HCT116 (cell line): ENCODE results near the gene DLK1. TPM values are rescaled to one million over a fixed set of nuclear protein-coding genes. Genes with fewer than 3 reads are reported as not detected.

Experiments
- ATAC-seq: fragments of 200-7000 bp; cut with Tn5 transposase; 2 replicates; pipeline ENCODE4 v1.9.1; 2020; ENCODE audit warnings: mild to moderate bottlenecking, moderate library complexity
- BruUV-seq: library from RNA; stranded (reverse); fragments of 400-500 nt; replicated peaks from 2 replicates; lab custom pipeline; 2021; lab: Mats Ljungman, UMichigan
- CTCF ChIA-PET: fragments of 300-600 bp; sonication (Branson Sonifier 250); formaldehyde crosslinking; loops from one replicate; lab custom pipeline; 2021; ENCODE audit warnings: antibody characterized with exemption; lab: Charles Lee
- POLR2A ChIA-PET: fragments of 300-600, 350-600 bp; sonication (Branson Sonifier 250); formaldehyde crosslinking; loops from one replicate; lab custom pipeline; 2021; ENCODE audit warnings: antibody characterized with exemption; lab: Charles Lee
- RAD21 ChIA-PET, 2 experiments: fragments of 300-600 bp; sonication (Branson Sonifier 250); formaldehyde crosslinking; loops; one replicate each; lab custom pipeline; 2023; ENCODE audit warnings: low total read pairs in 2 of 2; ENCODE audit not compliant: uncharacterized antibody in 2 of 2, unreplicated experiment in 2 of 2, low non-redundant PET in 1 of 2; lab: Charles Lee
- DNase-seq: peaks from one replicate; pipeline ENCODE4 v3.0.0-alpha.2; 2010; ENCODE audit warnings: low read depth, low spot score
- H2AFZ ChIP-seq: fragments of 200-600 bp; shearing (Covaris generic), sonication (generic); 2 replicates; pipeline ENCODE4 v1.6.1; 2017; ENCODE audit warnings: low read depth, mixed run types, mixed read lengths, antibody characterized with exemption, low read length; ENCODE audit not compliant: poor library complexity, severe bottlenecking
- H3K27ac ChIP-seq: 2 replicates; pipeline ENCODE4 v1.5.1; 2012; ENCODE audit warnings: low read depth, low read length
- H3K27me3 ChIP-seq: fragments of 200-600 bp; sonication (generic); 2 replicates; pipeline ENCODE4 v1.6.1; 2016; ENCODE audit warnings: mixed run types, low read length, mixed read lengths; ENCODE audit not compliant: insufficient read depth
- H3K36me3 ChIP-seq, 2 experiments: fragments of 200-500 bp in 1 of 2; fragments of 200-600 bp in 1 of 2; sonication (Bioruptor generic) in 1 of 2; sonication (generic) in 1 of 2; 2 replicates each; pipeline versions ENCODE4 v1.5.1 to v1.6.1; 2014 to 2016; ENCODE audit warnings: low read length in 2 of 2, inconsistent platforms in 1 of 2, mixed read lengths in 1 of 2, mixed run types in 1 of 2; ENCODE audit not compliant: insufficient read depth in 2 of 2, control insufficient read depth in 1 of 2
- H3K4me1 ChIP-seq, 2 experiments: fragments of 200-600 bp in 1 of 2; sonication (generic) in 1 of 2; 2 replicates each; pipeline versions ENCODE4 v1.5.1 to v1.6.1; 2012 to 2017; ENCODE audit warnings: low read length in 2 of 2, inconsistent platforms in 1 of 2, mild to moderate bottlenecking in 1 of 2, mixed read lengths in 1 of 2, mixed run types in 1 of 2, moderate library complexity in 1 of 2; ENCODE audit not compliant: insufficient read depth in 2 of 2, control insufficient read depth in 1 of 2
- H3K4me2 ChIP-seq: fragments of 200-600 bp; sonication (generic); 2 replicates; pipeline ENCODE4 v1.6.1; 2017; ENCODE audit warnings: mixed run types, low read length, mixed read lengths
- H3K4me3 ChIP-seq, 2 experiments: fragments of 200-600 bp in 1 of 2; sonication (generic) in 1 of 2; replicated peaks in 1 of 2; 2 replicates each; pipeline ENCODE4 v1.5.1; 2011 to 2016; ENCODE audit warnings: low read length in 2 of 2, control low read depth in 1 of 2, low read depth in 1 of 2, mild to moderate bottlenecking in 1 of 2, mixed read lengths in 1 of 2, mixed run types in 1 of 2
- H3K79me2 ChIP-seq: fragments of 200-600 bp; sonication (generic); 2 replicates; pipeline ENCODE4 v1.6.1; 2017; ENCODE audit warnings: mild to moderate bottlenecking, mixed run types, low read length, moderate library complexity, mixed read lengths; ENCODE audit not compliant: insufficient read depth
- H3K9ac ChIP-seq: fragments of 200-600 bp; sonication (generic); 2 replicates; pipeline ENCODE4 v1.6.1; 2016; ENCODE audit warnings: low read length, mixed read lengths
- H3K9me2 ChIP-seq: fragments of 200-600 bp; sonication (generic), shearing (Covaris generic); 2 replicates; pipeline ENCODE4 v1.6.1; 2017; ENCODE audit warnings: mixed run types, mild to moderate bottlenecking, moderate library complexity; ENCODE audit not compliant: insufficient read depth
- H3K9me3 ChIP-seq, 2 experiments: fragments of 200-500 bp in 1 of 2; fragments of 200-600 bp in 1 of 2; sonication (Bioruptor generic) in 1 of 2; sonication (generic) in 1 of 2; 2 replicates each; pipeline ENCODE4 v1.6.1; 2014 to 2017; ENCODE audit warnings: low read length in 2 of 2, mixed read lengths in 2 of 2, inconsistent platforms in 1 of 2, low read depth in 1 of 2, mild to moderate bottlenecking in 1 of 2, mixed run types in 1 of 2, moderate library complexity in 1 of 2; ENCODE audit not compliant: control insufficient read depth in 1 of 2, insufficient read depth in 1 of 2
- H4K20me1 ChIP-seq: fragments of 200-600 bp; sonication (generic), shearing (Covaris generic); 2 replicates; pipeline ENCODE4 v1.6.1; 2017; ENCODE audit warnings: mixed run types, mild to moderate bottlenecking, moderate library complexity; ENCODE audit not compliant: insufficient read depth
- ATF3 ChIP-seq: IDR thresholded peaks from 2 replicates; pipeline ENCODE4 v1.6.1; 2012
- CBX3 ChIP-seq: IDR thresholded peaks from 2 replicates; pipeline ENCODE4 v1.6.1; 2012; ENCODE audit warnings: low read depth
- CEBPB ChIP-seq: IDR thresholded peaks from 2 replicates; pipeline ENCODE4 v1.6.1; 2012; ENCODE audit warnings: low read depth
- CTCF ChIP-seq, 3 experiments: fragments of 200-600 bp in 1 of 3; sonication (generic) in 1 of 3; IDR thresholded peaks in 2 of 3; conservative IDR thresholded peaks in 1 of 3; 2 replicates each; pipeline ENCODE4 v1.5.1; 2012 to 2017; ENCODE audit warnings: low read depth in 2 of 3, low read length in 2 of 3, antibody characterized with exemption in 1 of 3, borderline replicate concordance in 1 of 3, control low read depth in 1 of 3, mild to moderate bottlenecking in 1 of 3, mixed read lengths in 1 of 3, mixed run types in 1 of 3, moderate library complexity in 1 of 3; ENCODE audit not compliant: insufficient read depth in 1 of 3
- EZH2 ChIP-seq: fragments of 200-600 bp; sonication (generic); IDR thresholded peaks from 2 replicates; pipeline ENCODE4 v1.6.1; 2017; ENCODE audit warnings: antibody characterized with exemption, mixed run types
- FOSL1 ChIP-seq: IDR thresholded peaks from 2 replicates; pipeline ENCODE4 v1.6.1; 2012; ENCODE audit warnings: low read depth
- JUND ChIP-seq: IDR thresholded peaks from 2 replicates; pipeline ENCODE4 v1.6.1; 2012
- POLR2A ChIP-seq: IDR thresholded peaks from 2 replicates; pipeline ENCODE4 v1.7.0; 2011; ENCODE audit warnings: borderline replicate concordance; ENCODE audit not compliant: insufficient read depth, insufficient read length; ENCODE audit errors: extremely low read depth
- POLR2AphosphoS5 ChIP-seq: IDR thresholded peaks from 2 replicates; pipeline ENCODE4 v1.6.1; 2011; ENCODE audit warnings: mild to moderate bottlenecking, low read depth, low read length, moderate library complexity
- RAD21 ChIP-seq: IDR thresholded peaks from 2 replicates; pipeline ENCODE4 v1.6.1; 2012; ENCODE audit warnings: low read depth, mild to moderate bottlenecking
- SIN3A ChIP-seq: IDR thresholded peaks from 2 replicates; pipeline ENCODE4 v1.6.1; 2012; ENCODE audit warnings: low read depth
- SP1 ChIP-seq: IDR thresholded peaks from 2 replicates; pipeline ENCODE4 v1.6.1; 2012; ENCODE audit warnings: low read depth
- SRF ChIP-seq: IDR thresholded peaks from 2 replicates; pipeline ENCODE4 v1.6.1; 2012; ENCODE audit warnings: low read depth
- TCF7L2 ChIP-seq: IDR thresholded peaks from 2 replicates; pipeline ENCODE4 v1.7.0; 2011; ENCODE audit warnings: borderline replicate concordance, inconsistent platforms; ENCODE audit not compliant: insufficient read depth, insufficient read length; ENCODE audit errors: extremely low read depth
- YY1 ChIP-seq: IDR thresholded peaks from 2 replicates; pipeline ENCODE4 v1.6.1; 2011; ENCODE audit warnings: low read length, low read depth, moderate library complexity, mild to moderate bottlenecking; ENCODE audit not compliant: insufficient replicate concordance; ENCODE audit errors: extremely low read depth
- ZNF274 ChIP-seq: fragments of 200-500 bp; sonication (Bioruptor generic); IDR thresholded peaks from 2 replicates; pipeline ENCODE4 v1.6.1; 2014; ENCODE audit warnings: mild to moderate bottlenecking, low read depth, low read length, inconsistent platforms
- intact Hi-C: fragments of 100-400 bp; cut with micrococcal nuclease; formaldehyde crosslinking; loops from 2 replicates; pipeline ENCODE4 v1.10.0; 2022
- total RNA-seq: library from RNA; stranded (reverse); gene quantifications from one replicate; pipeline ENCODE4 v1.2.1, GENCODE V29; 2021; ENCODE audit not compliant: unreplicated experiment

The DLK1 gene
- total RNA-seq, 1 experiment from 2014 or later = 1.5 TPM

- ATAC-seq = no peak
- Histone ChIP-seq H3K27me3 (no peaks in the 10 kb centered on the region), H3K9me2 (no peaks in the 10 kb centered on the region), H3K4me2 (no peak overlapping the region), H3K27ac (no peak overlapping the region), H3K36me3 (no peaks in the 10 kb centered on the region), H3K9ac (no peak overlapping the region), H3K4me1 (peaks cover 0 to 21% of the 10 kb centered on the region in 2 experiments; a peak in 2 of 4 replicates), H2AFZ (no peak overlapping the region), H3K4me3 (no peak overlapping the region), H3K79me2 (no peaks in the 10 kb centered on the region), H4K20me1 (no peaks in the 10 kb centered on the region), H3K9me3 (no peaks in the 10 kb centered on the region)
- BruUV-seq = no TSS peak
- POLR2A ChIA-PET = interaction anchor here (1.2 kb wide), 1 partner anchor 10 kb away, joined by 4 read pairs; no protein-coding TSS in a partner anchor
- RAD21 ChIA-PET = no interaction called here
- CTCF ChIA-PET = no interaction called here
- no peak for DNase-seq
- TF ChIP-seq POLR2AphosphoS5 = no peak
- TF ChIP-seq CBX3 = no peak
- no peak for TF ChIP-seq ZNF274
- no peak for TF ChIP-seq SP1
- TF ChIP-seq POLR2A = no peak
- no peak for TF ChIP-seq FOSL1
- TF ChIP-seq SIN3A = no peak
- no peak for TF ChIP-seq EZH2
- TF ChIP-seq RAD21 = no peak
- no peak for TF ChIP-seq TCF7L2
- no peak for TF ChIP-seq JUND
- TF ChIP-seq CEBPB = no peak
- TF ChIP-seq ATF3 = no peak
- TF ChIP-seq SRF = no peak
- no peak for TF ChIP-seq CTCF (IDR thresholded peaks at IDR 0.05 in 2 of 3, conservative IDR thresholded peaks at IDR 0.05 in 1 of 3; ENCODE audit: borderline replicate concordance in 1 of 3, insufficient read depth in 1 of 3, low read depth in 2 of 3, low read length in 2 of 3)
- no peak for TF ChIP-seq YY1
- intact Hi-C loops = no loop called here
Measured at GRCh38 chr14:100682749-100683148, 43.9 kb upstream of the DLK1 start.
